GM08714 (cell line): Measurements from ENCODE around the gene CDKN2B-AS1.

Experiments
- H3K4me3 ChIP-seq: fragments of 200-500 bp; sonication (Bioruptor generic); 2 replicates; pipeline ENCODE4 v1.5.1; 2014; ENCODE audit warnings: mild to moderate bottlenecking, low read length, inconsistent platforms
- ZNF274 ChIP-seq: IDR thresholded peaks from 2 replicates; pipeline ENCODE4 v1.6.1; 2012; ENCODE audit warnings: mild to moderate bottlenecking, low read depth, low read length

The CDKN2B-AS1 gene

GRCh38 chr9:22136461-22137096, 142.0 kb downstream of the CDKN2B-AS1 start:
- no peak overlapping the region for H3K4me3 ChIP-seq
- TF ChIP-seq ZNF274, result no peak

GRCh38 chr9:22138956-22139660, 144.5 kb downstream of the CDKN2B-AS1 start:
- no peak for TF ChIP-seq ZNF274
- H3K4me3 ChIP-seq, result no peak overlapping the region

GRCh38 chr9:22141908-22142307, 147.3 kb downstream of the CDKN2B-AS1 start:
- H3K4me3 ChIP-seq, result no peak overlapping the region
- TF ChIP-seq ZNF274, result no peak

- TF ChIP-seq ZNF274, result no peak
- H3K4me3 ChIP-seq, result no peak overlapping the region
These were observed 148.1 kb downstream of the CDKN2B-AS1 start for GRCh38 chr9:22142671-22143070.

- no peak overlapping the region for H3K4me3 ChIP-seq
- no peak for TF ChIP-seq ZNF274
These were observed 149.4 kb downstream of the CDKN2B-AS1 start for GRCh38 chr9:22143799-22144625.

GRCh38 chr9:22146604-22147003, 152.0 kb downstream of the CDKN2B-AS1 start:
- no peak overlapping the region for H3K4me3 ChIP-seq
- TF ChIP-seq ZNF274, result no peak

DNA sequence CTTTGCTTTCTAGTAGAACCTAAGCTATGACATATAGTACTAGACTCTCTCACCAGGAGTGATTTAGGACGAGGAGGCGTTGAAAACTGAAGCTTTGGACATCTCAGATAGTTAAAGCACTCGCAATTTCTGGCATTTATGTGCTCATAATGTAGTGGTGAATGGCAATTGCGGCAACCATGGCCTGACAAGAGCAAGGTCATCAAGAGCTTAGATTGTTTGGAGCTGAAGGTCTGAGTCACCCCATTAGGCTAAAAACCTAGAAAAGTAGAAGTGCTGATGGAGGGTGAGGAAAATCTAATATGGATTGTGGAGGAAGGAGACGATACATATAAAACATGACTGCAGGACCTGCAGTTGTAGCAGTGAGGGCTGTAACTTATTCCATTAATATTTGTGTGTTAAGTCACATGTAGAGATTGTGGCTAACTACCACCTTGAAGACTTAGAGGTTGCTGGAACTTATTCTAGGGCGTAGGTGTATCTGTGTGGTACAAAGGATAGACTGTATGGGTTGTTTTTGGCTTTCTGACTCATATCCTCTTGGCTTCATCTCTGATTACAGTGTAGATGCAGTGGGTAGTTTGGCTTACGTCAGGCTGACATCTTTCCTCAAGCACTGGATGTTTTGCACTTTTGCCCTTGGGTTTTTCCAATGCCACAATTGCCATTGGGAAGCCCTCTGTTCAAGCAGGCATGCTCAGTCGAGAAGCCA, 153.4 kb downstream of the CDKN2B-AS1 start:
- no peak overlapping the region for H3K4me3 ChIP-seq
- TF ChIP-seq ZNF274, result no peak

DNA sequence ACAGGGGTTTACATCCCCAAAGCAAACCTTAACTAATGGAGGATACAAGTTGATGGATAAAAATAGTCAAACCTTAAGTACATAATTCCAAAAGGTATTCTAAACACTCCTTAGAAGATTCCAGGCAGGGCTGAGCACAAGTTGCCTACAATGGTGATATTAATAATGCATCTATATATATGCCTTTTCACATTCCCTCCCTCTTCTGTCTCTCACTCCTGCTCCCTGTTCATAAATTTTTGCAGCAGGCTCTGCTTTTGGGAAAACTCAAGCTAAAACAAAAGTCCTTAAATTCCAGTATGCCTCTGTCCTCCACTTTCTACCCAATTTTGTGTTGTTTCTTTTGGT, 153.9 kb downstream of the CDKN2B-AS1 start:
- H3K4me3 ChIP-seq, result no peak overlapping the region
- TF ChIP-seq ZNF274, result no peak

DNA sequence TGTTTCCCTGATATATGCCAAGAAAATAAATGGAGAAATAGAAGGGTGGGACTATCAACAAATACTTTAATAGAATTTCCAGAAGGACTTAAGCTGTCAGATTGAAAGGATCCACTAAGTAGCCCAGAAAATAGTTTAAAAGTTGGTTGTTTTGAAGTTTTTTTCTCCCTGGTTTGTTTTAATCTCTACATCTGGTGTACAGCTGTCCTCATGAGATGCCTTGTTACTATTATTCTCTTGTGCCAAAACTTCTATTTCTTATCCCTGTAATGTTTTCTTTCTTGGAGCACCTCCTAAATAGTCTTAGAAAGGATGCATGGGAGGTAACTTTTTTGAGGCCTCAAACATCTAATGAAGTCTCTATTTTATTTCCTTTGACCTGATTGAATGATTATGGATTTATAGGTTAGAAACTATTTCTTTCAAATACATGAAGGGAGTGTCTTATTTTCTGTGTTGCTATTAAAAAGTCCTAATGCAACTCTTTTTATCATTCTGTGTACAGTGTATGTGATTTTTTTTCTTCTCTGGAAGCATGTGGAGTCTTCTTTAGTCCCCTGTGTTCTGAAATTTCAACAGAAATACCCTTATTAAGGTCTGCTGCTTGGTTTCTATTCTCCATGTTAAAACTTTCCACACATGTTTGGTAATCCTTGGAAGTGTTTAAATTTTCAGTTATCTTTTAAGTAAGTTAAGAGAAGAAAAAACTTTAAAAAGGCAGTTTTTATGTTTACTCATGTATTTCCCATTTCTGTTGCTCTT, 154.5 kb downstream of the CDKN2B-AS1 start:
- no peak for TF ChIP-seq ZNF274
- no peak overlapping the region for H3K4me3 ChIP-seq

- TF ChIP-seq ZNF274, result no peak
- no peak overlapping the region for H3K4me3 ChIP-seq
These were observed 159.5 kb downstream of the CDKN2B-AS1 start for GRCh38 chr9:22154064-22154463.

GRCh38 chr9:22156586-22156985, 162.0 kb downstream of the CDKN2B-AS1 start:
- H3K4me3 ChIP-seq, result no peak overlapping the region
- no peak for TF ChIP-seq ZNF274

GRCh38 chr9:22157276-22157675, 162.7 kb downstream of the CDKN2B-AS1 start:
- no peak overlapping the region for H3K4me3 ChIP-seq
- TF ChIP-seq ZNF274, result no peak

GRCh38 chr9:22157828-22158227, 163.2 kb downstream of the CDKN2B-AS1 start:
- H3K4me3 ChIP-seq, result no peak overlapping the region
- TF ChIP-seq ZNF274, result no peak

GRCh38 chr9:22158271-22158670, 163.7 kb downstream of the CDKN2B-AS1 start:
- H3K4me3 ChIP-seq, result no peak overlapping the region
- no peak for TF ChIP-seq ZNF274

DNA sequence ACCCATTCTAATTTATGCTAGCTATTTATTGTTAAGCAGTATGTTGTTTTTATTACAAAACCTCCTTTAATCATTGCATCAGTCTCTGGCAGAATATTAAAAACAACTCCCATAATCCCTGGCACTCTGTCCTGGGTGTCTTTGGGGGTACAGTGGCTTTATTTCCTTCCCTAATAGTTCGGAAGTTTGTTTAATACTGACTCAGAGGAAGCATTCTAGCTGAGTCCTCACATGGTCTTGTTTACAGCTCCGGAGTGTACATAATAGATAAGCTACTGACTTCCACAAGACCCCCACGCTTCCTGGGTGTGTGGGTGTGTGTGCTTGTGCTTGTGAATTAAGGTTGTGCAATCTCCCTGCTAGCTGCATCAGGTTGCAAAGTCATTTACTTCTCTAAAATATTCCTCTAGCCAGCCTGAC, 164.3 kb downstream of the CDKN2B-AS1 start:
- no peak for TF ChIP-seq ZNF274
- H3K4me3 ChIP-seq, result no peak overlapping the region
